ENCODE measurements around the gene SP1.

SP1 gene

DNA sequence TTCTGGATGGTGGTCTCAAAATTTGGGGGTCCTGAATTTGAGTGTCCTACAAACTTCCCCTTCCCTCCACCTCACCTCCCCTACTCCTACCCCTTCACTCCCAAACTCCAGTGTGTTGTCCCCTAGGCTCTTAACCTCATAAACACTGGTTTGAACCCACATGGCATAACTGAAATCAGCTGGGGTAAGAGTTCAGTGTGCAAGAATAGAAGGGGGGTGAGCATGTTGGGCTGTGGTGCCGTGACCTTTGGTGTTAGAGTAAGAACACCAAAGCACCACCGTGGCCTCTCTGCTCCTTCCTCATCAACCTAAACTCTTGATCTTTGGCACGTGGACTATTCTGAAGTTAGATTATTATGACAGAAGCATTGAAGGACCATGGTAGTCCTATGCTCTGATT lies 83.0 kb downstream of the SP1 start:
- no peak for DNase-seq (ENCODE audit: low read depth)
- no peak for TF ChIP-seq CTCF (IDR thresholded peaks at IDR 0.05; ENCODE audit: low read depth, low read length, missing control alignments)
- no peak overlapping the region for H3K4me3 ChIP-seq (ENCODE audit: low read depth, low read length)

DNA sequence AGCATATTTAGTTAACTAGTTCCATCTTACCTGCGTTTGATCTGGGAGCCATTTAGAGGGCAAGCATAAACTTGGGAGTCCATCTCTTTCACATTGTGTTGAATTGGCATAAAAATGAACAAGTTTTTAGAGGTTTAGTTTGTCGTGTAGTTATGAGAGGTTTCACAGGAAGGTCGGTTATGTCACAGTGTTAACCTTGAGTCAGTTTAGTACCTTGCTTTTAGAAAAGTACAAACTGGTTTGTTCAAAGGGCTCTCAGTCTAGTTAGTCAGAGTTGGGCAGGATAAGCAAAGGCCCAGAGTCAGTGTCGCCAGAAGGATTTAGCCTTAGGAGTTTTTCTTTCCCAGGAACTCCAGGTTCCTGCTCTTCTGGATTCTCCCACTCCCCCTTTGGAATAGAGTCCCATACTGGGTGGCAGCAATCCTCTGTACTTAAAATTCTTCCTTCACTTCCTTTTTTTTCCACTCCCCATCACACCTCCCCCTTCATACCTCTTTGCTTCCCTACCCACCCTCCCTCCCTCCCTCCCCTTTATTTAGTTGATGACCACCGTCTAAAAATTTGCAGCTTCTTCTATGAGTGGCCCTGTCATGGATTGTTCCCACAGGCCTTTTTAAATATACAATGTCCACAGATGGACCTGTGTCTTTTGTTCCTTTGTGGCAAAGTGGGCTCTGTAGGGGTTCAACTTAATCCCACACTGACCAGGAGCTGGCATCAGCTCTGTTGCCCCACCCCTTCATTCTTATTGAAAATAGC lies 84.0 kb downstream of the SP1 start:
- TF ChIP-seq CTCF (IDR thresholded peaks at IDR 0.05; ENCODE audit: low read depth, low read length, missing control alignments), result no peak
- no peak overlapping the region for H3K4me3 ChIP-seq (ENCODE audit: low read depth, low read length)
- no peak for DNase-seq (ENCODE audit: low read depth)

GRCh38 chr12:53464685-53465418 lies 84.9 kb downstream of the SP1 start:
- no peak for TF ChIP-seq CTCF (IDR thresholded peaks at IDR 0.05; ENCODE audit: low read depth, low read length, missing control alignments)
- no peak for DNase-seq (ENCODE audit: low read depth)
- H3K4me3 ChIP-seq (ENCODE audit: low read depth, low read length), result no peak overlapping the region

DNA sequence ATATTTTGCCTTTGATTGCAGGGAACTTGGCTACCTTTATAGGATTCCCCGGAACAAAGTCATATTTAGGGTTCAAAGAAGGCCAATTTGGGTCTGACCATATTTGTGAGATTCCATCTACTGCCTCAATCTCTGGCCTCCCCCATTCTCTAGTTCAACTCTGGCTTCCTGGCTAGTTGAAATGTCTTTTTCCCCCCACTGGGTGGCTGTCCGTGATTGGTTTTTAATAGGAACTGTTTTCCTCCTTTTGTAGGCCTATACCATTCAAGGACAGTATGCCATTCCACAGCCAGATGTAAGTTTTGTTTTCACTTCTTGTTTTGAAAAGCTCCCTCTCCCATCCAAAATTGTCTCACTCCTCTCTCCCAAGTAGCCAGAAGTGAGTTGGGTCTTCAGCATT lies 85.7 kb downstream of the SP1 start:
- H3K4me3 ChIP-seq (ENCODE audit: low read depth, low read length), result no peak overlapping the region
- TF ChIP-seq CTCF (IDR thresholded peaks at IDR 0.05; ENCODE audit: low read depth, low read length, missing control alignments), result no peak
- DNase-seq (ENCODE audit: low read depth), result no peak
